ENCODE results near the gene TLE5. TPM values are rescaled to one million over a fixed set of nuclear protein-coding genes. Genes with fewer than 3 reads are reported as not detected.

TLE5 gene
- polyA plus RNA-seq, 2 of the 4 experiments (the other 2 are of a cell fraction): 171 to 216 TPM

DNA sequence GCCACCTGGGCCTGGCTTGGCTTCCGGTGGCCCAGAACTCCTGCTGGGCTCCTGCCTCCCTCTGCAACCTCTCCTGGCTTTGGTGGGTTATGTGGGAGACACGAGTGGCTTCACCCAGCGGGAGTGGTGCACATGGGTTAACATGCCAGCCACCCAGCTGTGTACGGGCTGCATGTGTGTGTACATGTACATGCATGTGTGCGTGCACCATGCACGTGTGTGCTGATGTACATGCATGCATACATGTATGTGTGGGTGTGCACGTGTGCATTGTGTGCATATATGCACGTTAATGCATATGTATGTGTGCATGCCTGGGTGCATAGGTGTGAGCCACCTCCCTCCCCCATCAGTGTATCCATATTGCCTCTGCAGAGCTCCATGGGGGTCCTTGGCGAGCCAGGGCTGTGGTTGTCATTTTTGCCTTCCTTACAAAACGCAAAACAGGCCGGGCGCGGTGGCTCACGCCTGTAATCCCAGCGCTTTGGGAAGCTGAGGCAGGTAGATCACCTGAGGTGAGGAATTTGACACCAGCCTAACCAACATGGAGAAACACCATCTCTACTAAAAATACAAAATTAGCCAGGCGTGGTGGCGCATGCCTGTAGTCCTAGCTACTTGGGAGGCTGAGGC lies 44.3 kb upstream of the TLE5 start:
- WGBS (ENCODE audit: missing lambda C conversion rate): 96% methylated on average over 13 of the region's 17 CpGs
- no peak for ATAC-seq

DNA sequence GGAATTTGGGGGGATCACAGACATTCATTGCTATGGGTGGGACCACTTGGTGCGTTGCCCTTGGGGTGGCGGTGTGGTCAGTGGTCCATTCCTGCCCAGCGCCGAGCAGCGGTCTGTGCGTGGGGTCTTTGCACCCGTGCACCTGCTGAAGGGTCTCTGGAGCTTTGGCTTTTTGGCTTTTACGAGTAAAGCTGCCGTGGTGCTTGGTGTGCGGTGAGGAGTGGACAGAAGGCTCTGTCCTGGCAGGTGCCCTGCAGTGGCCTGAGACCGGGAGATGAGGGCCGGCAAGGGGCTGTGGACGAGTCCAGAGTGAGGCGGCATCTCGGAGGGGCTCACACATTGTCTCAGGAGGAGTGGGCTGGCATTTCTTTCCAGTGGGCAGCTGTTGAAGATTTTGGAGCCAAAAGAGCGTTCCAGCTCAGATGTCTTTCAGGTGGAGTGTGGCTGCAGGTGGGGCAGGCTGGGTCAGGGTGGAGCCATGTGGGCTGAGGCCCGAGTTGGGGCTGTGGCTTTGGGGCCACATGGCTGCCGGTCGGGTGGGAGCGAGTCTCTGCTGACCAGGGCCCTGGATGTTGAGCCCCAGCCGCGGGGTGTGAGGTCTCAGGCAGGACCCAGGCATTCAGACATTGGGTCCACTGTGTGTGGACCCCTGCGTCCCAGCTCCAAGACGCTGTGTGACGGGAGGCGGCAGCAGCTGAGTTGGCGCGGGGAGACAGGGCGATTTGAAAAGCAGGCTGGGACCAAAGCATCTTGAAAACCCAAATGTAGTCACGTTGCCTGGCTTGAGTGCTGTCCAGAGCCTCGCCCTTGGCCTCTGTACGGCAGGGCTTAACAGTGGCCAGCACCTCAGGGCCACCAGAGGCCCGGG lies 43.6 kb upstream of the TLE5 start:
- no peak for ATAC-seq
- no peaks in the 10 kb centered on the region for H3K9me3 ChIP-seq
- H3K27ac ChIP-seq: no peak overlapping the region
- no peak overlapping the region for H3K4me2 ChIP-seq
- FAIRE-seq: no peak
- WGBS (ENCODE audit: missing lambda C conversion rate): 92% methylated on average over 28 of the region's 33 CpGs
- ChIA-PET CTCF (interaction anchor here (0.9 to 11.6 kb wide), 14 partner anchors 8 to 154 kb away, joined by 3 to 127 read pairs (median 4); partner anchors contain the start of gene GNA11), POLR2A (no interaction called here)
- TF ChIP-seq CBX2 (IDR thresholded peaks at IDR 0.05; ENCODE audit: borderline replicate concordance, low read depth) (no peak), CEBPB (IDR thresholded peaks at IDR 0.05) (no peak), NFE2L2 (conservative IDR thresholded peaks at IDR 0.05; ENCODE audit: low read length) (no peak), JUN (IDR thresholded peaks at IDR 0.05) (no peak), POLR2A (IDR thresholded peaks at IDR 0.05; ENCODE audit: low read length) (no peak), RCOR1 (IDR thresholded peaks at IDR 0.05; ENCODE audit: low read depth, low read length) (no peak)
- TF ChIP-seq, protein P1, sequence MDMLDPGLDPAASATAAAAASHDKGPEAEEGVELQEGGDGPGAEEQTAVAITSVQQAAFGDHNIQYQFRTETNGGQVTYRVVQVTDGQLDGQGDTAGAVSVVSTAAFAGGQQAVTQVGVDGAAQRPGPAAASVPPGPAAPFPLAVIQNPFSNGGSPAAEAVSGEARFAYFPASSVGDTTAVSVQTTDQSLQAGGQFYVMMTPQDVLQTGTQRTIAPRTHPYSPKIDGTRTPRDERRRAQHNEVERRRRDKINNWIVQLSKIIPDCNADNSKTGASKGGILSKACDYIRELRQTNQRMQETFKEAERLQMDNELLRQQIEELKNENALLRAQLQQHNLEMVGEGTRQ (IDR thresholded peaks at IDR 0.05): no peak
- TF ChIP-seq, protein P2, sequence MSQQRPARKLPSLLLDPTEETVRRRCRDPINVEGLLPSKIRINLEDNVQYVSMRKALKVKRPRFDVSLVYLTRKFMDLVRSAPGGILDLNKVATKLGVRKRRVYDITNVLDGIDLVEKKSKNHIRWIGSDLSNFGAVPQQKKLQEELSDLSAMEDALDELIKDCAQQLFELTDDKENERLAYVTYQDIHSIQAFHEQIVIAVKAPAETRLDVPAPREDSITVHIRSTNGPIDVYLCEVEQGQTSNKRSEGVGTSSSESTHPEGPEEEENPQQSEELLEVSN (IDR thresholded peaks at IDR 0.05; ENCODE audit: borderline replicate concordance, low read depth): no peak
- H3K4me3 ChIP-seq: no peak overlapping the region
- no peak for DNase-seq (ENCODE audit: low read depth in 1 of 2, low spot score in 1 of 2)
- peaks cover 4% of the 10 kb centered on the region; the same call in 1 of the 3 replicates for H3K4me1 ChIP-seq

More for the DNA sequence above, 44.3 kb upstream of the TLE5 start:
- DNase-seq (ENCODE audit: low read depth in 1 of 2, low spot score in 1 of 2) (no peak), FAIRE-seq (no peak)
- peaks cover 4% of the 10 kb centered on the region; the same call in 1 of the 3 replicates for H3K4me1 ChIP-seq
- ChIA-PET POLR2A (no interaction called here), CTCF (interaction anchor here (1.0 to 11.6 kb wide), 9 partner anchors 9 to 155 kb away, joined by 3 to 127 read pairs (median 4); no protein-coding TSS in a partner anchor)
- H3K27ac ChIP-seq: no peak overlapping the region
- no peaks in the 10 kb centered on the region for H3K9me3 ChIP-seq
- no peak overlapping the region for H3K4me3 ChIP-seq
- H3K4me2 ChIP-seq: no peak overlapping the region
- TF ChIP-seq JUN (IDR thresholded peaks at IDR 0.05): no peak
- no peak for TF ChIP-seq FOSB (CRISPR knock-in tag; IDR thresholded peaks at IDR 0.05)
- TF ChIP-seq, protein P3, sequence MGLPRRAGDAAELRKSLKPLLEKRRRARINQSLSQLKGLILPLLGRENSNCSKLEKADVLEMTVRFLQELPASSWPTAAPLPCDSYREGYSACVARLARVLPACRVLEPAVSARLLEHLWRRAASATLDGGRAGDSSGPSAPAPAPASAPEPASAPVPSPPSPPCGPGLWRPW (IDR thresholded peaks at IDR 0.05): no peak
- TF ChIP-seq BHLHE40 (IDR thresholded peaks at IDR 0.05; ENCODE audit: low read depth, low read length): no peak

DNA sequence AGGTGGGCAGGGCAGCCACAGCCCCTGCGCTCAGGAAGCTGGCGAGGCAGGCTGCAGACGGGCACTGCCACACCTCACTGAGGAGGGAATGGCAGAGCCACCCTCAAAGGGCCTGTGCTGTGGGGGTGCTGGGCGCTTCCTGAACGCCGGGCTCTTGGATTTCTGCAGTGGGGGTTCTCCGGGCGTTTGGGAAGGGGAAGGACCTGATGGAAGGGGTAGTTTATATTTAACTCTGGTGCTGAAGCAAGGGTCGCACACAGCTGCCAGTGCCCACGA lies 42.4 kb upstream of the TLE5 start:
- no peak overlapping the region for H3K27ac ChIP-seq
- ATAC-seq (no peak), DNase-seq (ENCODE audit: low read depth in 1 of 2, low spot score in 1 of 2) (no peak), FAIRE-seq (no peak)
- peaks cover 4% of the 10 kb centered on the region; the same call in 1 of the 3 replicates for H3K4me1 ChIP-seq
- no peak overlapping the region for H3K4me3 ChIP-seq
- no peaks in the 10 kb centered on the region for H3K9me3 ChIP-seq
- TF ChIP-seq NR3C1 (IDR thresholded peaks at IDR 0.05) (no peak), JUNB (IDR thresholded peaks at IDR 0.05) (no peak), HEYL (CRISPR knock-in tag; IDR thresholded peaks at IDR 0.05) (no peak), RNF2 (IDR thresholded peaks at IDR 0.05; ENCODE audit: borderline replicate concordance, low read depth) (no peak)
- TF ChIP-seq, protein P4, sequence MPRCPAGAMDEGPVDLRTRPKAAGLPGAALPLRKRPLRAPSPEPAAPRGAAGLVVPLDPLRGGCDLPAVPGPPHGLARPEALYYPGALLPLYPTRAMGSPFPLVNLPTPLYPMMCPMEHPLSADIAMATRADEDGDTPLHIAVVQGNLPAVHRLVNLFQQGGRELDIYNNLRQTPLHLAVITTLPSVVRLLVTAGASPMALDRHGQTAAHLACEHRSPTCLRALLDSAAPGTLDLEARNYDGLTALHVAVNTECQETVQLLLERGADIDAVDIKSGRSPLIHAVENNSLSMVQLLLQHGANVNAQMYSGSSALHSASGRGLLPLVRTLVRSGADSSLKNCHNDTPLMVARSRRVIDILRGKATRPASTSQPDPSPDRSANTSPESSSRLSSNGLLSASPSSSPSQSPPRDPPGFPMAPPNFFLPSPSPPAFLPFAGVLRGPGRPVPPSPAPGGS (IDR thresholded peaks at IDR 0.05): no peak
- TF ChIP-seq, protein P5, sequence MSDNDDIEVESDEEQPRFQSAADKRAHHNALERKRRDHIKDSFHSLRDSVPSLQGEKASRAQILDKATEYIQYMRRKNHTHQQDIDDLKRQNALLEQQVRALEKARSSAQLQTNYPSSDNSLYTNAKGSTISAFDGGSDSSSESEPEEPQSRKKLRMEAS (IDR thresholded peaks at IDR 0.05): no peak
- TF ChIP-seq, protein P1 (IDR thresholded peaks at IDR 0.05): no peak
- H3K4me2 ChIP-seq: no peak overlapping the region
- CTCF ChIA-PET: interaction anchor here (0.6 to 11.6 kb wide), 35 partner anchors 8 to 456 kb away, joined by 3 to 127 read pairs (median 5); partner anchors contain the start of gene GNA11
- WGBS (ENCODE audit: missing lambda C conversion rate): no CpG with 5 or more reads among the region's 10 CpGs
- POLR2A ChIA-PET: interaction anchor here (1.4 kb wide), 1 partner anchor 154 kb away, joined by 5 read pairs; no protein-coding TSS in a partner anchor
